Thyroid gland (tissue), 4 donors: ENCODE results near the gene HTR4.

Source experiments
- CTCF ChIP-seq, 6 experiments: fragments of 200-600 bp in 3 of 6; fragments of 450-650 bp in 3 of 6; sonication (generic) in 3 of 6; IDR thresholded peaks; one replicate each; pipeline ENCODE4 v1.5.1; 2016 to 2019; ENCODE audit warnings: antibody characterized with exemption in 6 of 6, mild to moderate bottlenecking in 2 of 6, inconsistent platforms in 1 of 6, moderate library complexity in 1 of 6
- POLR2A ChIP-seq, 2 donors: fragments of 450-650 bp; IDR thresholded peaks; one replicate each; pipeline ENCODE4 v1.6.1; 2017; ENCODE audit warnings: antibody characterized with exemption in 2 of 2, mild to moderate bottlenecking in 2 of 2, moderate library complexity in 1 of 2

- TF ChIP-seq CTCF (IDR thresholded peaks at IDR 0.05), result no peak
- TF ChIP-seq POLR2A (IDR thresholded peaks at IDR 0.05), result no peak
Observed at GRCh38 chr5:148659641-148660345, 5.5 kb upstream of the HTR4 start.
